Loucy (cell line): ENCODE data around the gene ZNF280D.

Source experiments
- CTCF ChIP-seq: fragments of 200-600 bp; sonication (generic); conservative IDR thresholded peaks from 2 replicates; pipeline ENCODE4 v1.5.1; 2014; ENCODE audit warnings: mild to moderate bottlenecking, antibody characterized with exemption, low read length
- EZH2phosphoT487 ChIP-seq: fragments of 200-600 bp; IDR thresholded peaks from 2 replicates; pipeline ENCODE4 v1.6.1; 2018; ENCODE audit warnings: antibody characterized with exemption, mild to moderate bottlenecking, moderate library complexity, borderline replicate concordance

- no peak for TF ChIP-seq EZH2phosphoT487
- no peak for TF ChIP-seq CTCF
Measured at GRCh38 chr15:56587686-56588085, 145.6 kb downstream of the ZNF280D start.
